Lower lobe of right lung (tissue), 2 donors: Measurements from ENCODE around the gene ANAPC10. TPM values are rescaled to one million over a fixed set of nuclear protein-coding genes. Genes with fewer than 3 reads are reported as not detected.

Experiments used
- ATAC-seq, 2 donors: fragments of 200-7000 bp; cut with Tn5 transposase; one replicate each; pipeline ENCODE4 v1.9.1; 2020 to 2022; ENCODE audit warnings: mild to moderate bottlenecking in 2 of 2, moderate library complexity in 2 of 2
- DNase-seq: peaks from one replicate; pipeline ENCODE4 v3.0.0-alpha.2; 2020
- H3K27ac ChIP-seq: fragments of 200-600 bp; one replicate; pipeline ENCODE4 v1.8.0; 2022
- H3K27me3 ChIP-seq: fragments of 200-600 bp; one replicate; pipeline ENCODE4 v1.8.0; 2022; ENCODE audit warnings: low read depth
- H3K36me3 ChIP-seq: fragments of 200-600 bp; one replicate; pipeline ENCODE4 v1.8.0; 2022; ENCODE audit warnings: mild to moderate bottlenecking
- H3K4me1 ChIP-seq: fragments of 200-600 bp; one replicate; pipeline ENCODE4 v1.8.0; 2022
- H3K4me3 ChIP-seq: fragments of 200-600 bp; one replicate; pipeline ENCODE4 v1.8.0; 2022; ENCODE audit warnings: mild to moderate bottlenecking
- H3K9me3 ChIP-seq: fragments of 200-600 bp; one replicate; pipeline ENCODE4 v1.8.0; 2022
- CTCF ChIP-seq: fragments of 200-600 bp; IDR thresholded peaks from one replicate; pipeline ENCODE4 v1.8.0; 2022; ENCODE audit warnings: antibody characterized with exemption, mild to moderate bottlenecking
- intact Hi-C: fragments of 100-400 bp; cut with DNase I; formaldehyde crosslinking; loops from one replicate; pipeline ENCODE4 v1.11.0; 2022
- total RNA-seq: library from RNA; stranded (reverse); fragmentation: NEBNext Ultra II Directional; extraction: Animal tissue kit (Norgen Biotek cat#: 25700); gene quantifications from one replicate; pipeline ENCODE4 v1.2.1, GENCODE V29; 2021
- donor health status: DM: no; HTN: yes; CAD: no; lungs with severe emphysema.

The ANAPC10 gene
- total RNA-seq, 1 donor from 2014 or later: 20.5 TPM

- Histone ChIP-seq H3K4me3 (no peak overlapping the region), H3K4me1 (no peaks in the 10 kb centered on the region), H3K27me3 (no peaks in the 10 kb centered on the region), H3K27ac (no peak overlapping the region), H3K9me3 (no peaks in the 10 kb centered on the region), H3K36me3 (no peaks in the 10 kb centered on the region)
- DNase-seq: no peak
- no peak for TF ChIP-seq CTCF
- intact Hi-C loops: no loop called here
- ATAC-seq: no peak
Measured at GRCh38 chr4:145044341-145044740, 53.7 kb downstream of the ANAPC10 start.

- no peak overlapping the region for H3K27ac ChIP-seq
- H3K9me3 ChIP-seq: no peaks in the 10 kb centered on the region
- H3K4me1 ChIP-seq: no peaks in the 10 kb centered on the region
- ATAC-seq (no peak), DNase-seq (no peak)
- no peaks in the 10 kb centered on the region for H3K36me3 ChIP-seq
- intact Hi-C loops: no loop called here
- H3K4me3 ChIP-seq: no peak overlapping the region
- no peak for TF ChIP-seq CTCF
- H3K27me3 ChIP-seq: no peaks in the 10 kb centered on the region
Measured at GRCh38 chr4:145043306-145043705, 54.7 kb downstream of the ANAPC10 start.

GRCh38 chr4:145042601-145043285, 55.3 kb downstream of the ANAPC10 start:
- DNase-seq (no peak), ATAC-seq (no peak)
- Histone ChIP-seq H3K9me3 (no peaks in the 10 kb centered on the region), H3K36me3 (no peaks in the 10 kb centered on the region), H3K4me1 (no peaks in the 10 kb centered on the region), H3K4me3 (no peak overlapping the region), H3K27me3 (no peaks in the 10 kb centered on the region), H3K27ac (no peak overlapping the region)
- TF ChIP-seq CTCF: no peak
- intact Hi-C loops: no loop called here

GRCh38 chr4:145041378-145041777, 56.6 kb downstream of the ANAPC10 start:
- Histone ChIP-seq H3K27ac (no peak overlapping the region), H3K4me3 (no peak overlapping the region), H3K36me3 (no peaks in the 10 kb centered on the region), H3K27me3 (no peaks in the 10 kb centered on the region), H3K4me1 (no peaks in the 10 kb centered on the region), H3K9me3 (no peaks in the 10 kb centered on the region)
- ATAC-seq: no peak
- no peak for DNase-seq
- TF ChIP-seq CTCF: no peak
- intact Hi-C loops: no loop called here

GRCh38 chr4:145035494-145036136, 62.4 kb downstream of the ANAPC10 start:
- DNase-seq (no peak), ATAC-seq (no peak)
- no peaks in the 10 kb centered on the region for H3K27me3 ChIP-seq
- intact Hi-C loops: no loop called here
- H3K4me1 ChIP-seq: no peaks in the 10 kb centered on the region
- no peak overlapping the region for H3K4me3 ChIP-seq
- H3K36me3 ChIP-seq: peaks cover 22% of the 10 kb centered on the region
- no peaks in the 10 kb centered on the region for H3K9me3 ChIP-seq
- no peak for TF ChIP-seq CTCF
- H3K27ac ChIP-seq: no peak overlapping the region
